ENCODE data around the gene IGF2BP1.

- TF ChIP-seq CTCF (IDR thresholded peaks at IDR 0.05; ENCODE audit: low read depth, low read length) (no peak), POLR2A (IDR thresholded peaks at IDR 0.05; ENCODE audit: extremely low read depth, insufficient read length) (no peak), MAX (IDR thresholded peaks at IDR 0.05; ENCODE audit: low read depth, low read length) (no peak)
Measured at GRCh38 chr17:49049265-49049664, 52.1 kb downstream of the IGF2BP1 start.

Measured in NB4 (cell line).